Colonic mucosa (tissue), 4 donors: ENCODE data around the gene TMEM175. TPM values are rescaled to one million over a fixed set of nuclear protein-coding genes. Genes with fewer than 3 reads are reported as not detected.

Experiments used
- DNase-seq: peaks from one replicate; pipeline ENCODE4 v3.0.0-alpha.2; 2020
- H3K27ac ChIP-seq: fragments of 200-600 bp; one replicate; pipeline ENCODE4 v1.8.0; 2021
- H3K27me3 ChIP-seq: fragments of 200-600 bp; one replicate; pipeline ENCODE4 v1.8.0; 2021
- H3K36me3 ChIP-seq: fragments of 200-600 bp; one replicate; pipeline ENCODE4 v1.8.0; 2021
- H3K4me1 ChIP-seq: fragments of 200-600 bp; one replicate; pipeline ENCODE4 v1.8.0; 2021; ENCODE audit warnings: mild to moderate bottlenecking
- H3K4me3 ChIP-seq: fragments of 200-600 bp; one replicate; pipeline ENCODE4 v1.8.0; 2021
- H3K9ac ChIP-seq, 2 donors: one replicate each; pipeline ENCODE4 v1.7.0; 2013; ENCODE audit warnings: control low read depth in 2 of 2, low read depth in 2 of 2, low read length in 2 of 2
- H3K9me3 ChIP-seq: fragments of 200-600 bp; one replicate; pipeline ENCODE4 v1.8.0; 2021
- CTCF ChIP-seq: fragments of 200-600 bp; IDR thresholded peaks from one replicate; pipeline ENCODE4 v1.8.0; 2022; ENCODE audit warnings: antibody characterized with exemption, mild to moderate bottlenecking
- intact Hi-C: fragments of 100-400 bp; cut with DNase I; formaldehyde crosslinking; loops from one replicate; pipeline ENCODE4 v1.14.1; 2022
- total RNA-seq, 2 donors: library from RNA; stranded (reverse); fragmentation: NEBNext Ultra II Directional in 1 of 2; extraction: Animal tissue kit (Norgen Biotek cat#: 25700) in 1 of 2; gene quantifications; one replicate each; pipeline ENCODE4 v1.2.1, GENCODE V29; 2021
- donor health status: healthy.
- donor health status: DM: no; HTN: no; CAD: no.
- donor health status: DM: no; HTN: no; CAD: no.

The TMEM175 gene
- total RNA-seq, 2 donors from 2014 or later: 17.7 to 30.2 TPM

- Histone ChIP-seq H3K4me1 (no peaks in the 10 kb centered on the region), H3K36me3 (no peaks in the 10 kb centered on the region), H3K27ac (no peak overlapping the region), H3K27me3 (no peaks in the 10 kb centered on the region), H3K4me3 (no peak overlapping the region), H3K9me3 (no peaks in the 10 kb centered on the region), H3K9ac (no peak overlapping the region)
- DNase-seq: no peak
- intact Hi-C loops: no loop called here
- TF ChIP-seq CTCF: no peak
Observed at GRCh38 chr4:948936-949300, 16.7 kb downstream of the TMEM175 start.

GRCh38 chr4:949656-950055 lies 17.4 kb downstream of the TMEM175 start:
- DNase-seq: no peak
- Histone ChIP-seq H3K9me3 (no peaks in the 10 kb centered on the region), H3K27ac (no peak overlapping the region), H3K4me1 (no peaks in the 10 kb centered on the region), H3K9ac (no peak overlapping the region), H3K4me3 (no peak overlapping the region), H3K36me3 (no peaks in the 10 kb centered on the region), H3K27me3 (no peaks in the 10 kb centered on the region)
- TF ChIP-seq CTCF: no peak
- intact Hi-C loops: no loop called here

- DNase-seq: peak; percentile 4
- no peak overlapping the region for H3K4me3 ChIP-seq
- H3K27ac ChIP-seq: no peak overlapping the region
- TF ChIP-seq CTCF: no peak
- H3K9me3 ChIP-seq: no peaks in the 10 kb centered on the region
- no peaks in the 10 kb centered on the region for H3K36me3 ChIP-seq
- intact Hi-C loops: no loop called here
- no peaks in the 10 kb centered on the region for H3K4me1 ChIP-seq
- H3K27me3 ChIP-seq: no peaks in the 10 kb centered on the region
- no peak overlapping the region for H3K9ac ChIP-seq
Observed at GRCh38 chr4:950136-951020, 18.1 kb downstream of the TMEM175 start.

GRCh38 chr4:951186-951585 lies 18.9 kb downstream of the TMEM175 start:
- DNase-seq: no peak

More at GRCh38 chr4:951186-951585, 18.9 kb downstream of the TMEM175 start:
- no peaks in the 10 kb centered on the region for H3K36me3 ChIP-seq
- no peak overlapping the region for H3K4me3 ChIP-seq
- no peaks in the 10 kb centered on the region for H3K4me1 ChIP-seq
- no peak overlapping the region for H3K9ac ChIP-seq
- TF ChIP-seq CTCF: no peak
- no peak overlapping the region for H3K27ac ChIP-seq
- no peaks in the 10 kb centered on the region for H3K9me3 ChIP-seq
- intact Hi-C loops: no loop called here
- H3K27me3 ChIP-seq: no peaks in the 10 kb centered on the region
